Central memory CD8-positive, alpha-beta T cell (primary cell): Measurements from ENCODE around the gene ZDHHC9.
A peak's percentile ranks its signal among the peaks of the same experiment; 100 is the strongest.

Source experiments
- ATAC-seq: fragments of 150-1000 bp; cut with Tn5 transposase; replicated peaks from 2 replicates; pipeline ENCODE4 v1.10.0; 2022; ENCODE audit warnings: mild to moderate bottlenecking, moderate FRiP score, moderate number of reproducible peaks; ENCODE audit not compliant: poor library complexity, severe bottlenecking; ENCODE audit errors: extremely low read depth
- DNase-seq, 2 donors: peaks; one replicate each; pipeline ENCODE4 v3.0.0; 2021; ENCODE audit warnings: low spot score in 2 of 2
- H3K27ac Mint-ChIP-seq: one replicate; pipeline ENCODE4 v1.8.0; 2022; ENCODE audit warnings: low read depth, mild to moderate bottlenecking, moderate library complexity, mixed read lengths
- H3K27me3 Mint-ChIP-seq: one replicate; pipeline ENCODE4 v1.8.0; 2022; ENCODE audit warnings: mixed read lengths
- H3K36me3 Mint-ChIP-seq: one replicate; pipeline ENCODE4 v1.8.0; 2022; ENCODE audit warnings: mild to moderate bottlenecking, moderate library complexity, mixed read lengths; ENCODE audit not compliant: insufficient read depth
- H3K4me1 Mint-ChIP-seq: one replicate; pipeline ENCODE4 v1.8.0; 2022; ENCODE audit warnings: mixed read lengths
- H3K4me3 Mint-ChIP-seq: one replicate; pipeline ENCODE4 v1.8.0; 2022; ENCODE audit warnings: mild to moderate bottlenecking, moderate library complexity, mixed read lengths
- H3K9me3 Mint-ChIP-seq: one replicate; pipeline ENCODE4 v1.8.0; 2022; ENCODE audit warnings: mixed read lengths

ZDHHC9 gene

GRCh38 chrX:129780441-129781105 is 63.1 kb downstream of the ZDHHC9 start:
- Mint-ChIP-seq H3K27me3 (no peaks in the 10 kb centered on the region), H3K4me3 (peak overlapping the region; percentile 91), H3K4me1 (peaks cover 47% of the 10 kb centered on the region), H3K9me3 (no peaks in the 10 kb centered on the region), H3K27ac (peak overlapping the region; percentile 80), H3K36me3 (peaks cover 42% of the 10 kb centered on the region)
- ATAC-seq = no peak
- DNase-seq = no peak

GRCh38 chrX:129779747-129780146 is 63.9 kb downstream of the ZDHHC9 start, which contains the start of gene SASH3:
Gene SASH3 (plus strand): TSS chrX:129779949. CDS start chrX:129780098, 149 bp downstream.
- peaks cover 50% of the 10 kb centered on the region for H3K4me1 Mint-ChIP-seq
- DNase-seq = peak in 1 of 2 donors; percentile 54
- H3K27ac Mint-ChIP-seq = peak within 1 kb of the TSS; percentile 80
- H3K4me3 Mint-ChIP-seq = peak within 1 kb of the TSS; percentile 91
- H3K27me3 Mint-ChIP-seq = no peaks in the 10 kb centered on the region
- peak; percentile 7 for ATAC-seq
- peaks cover 35% of the 10 kb centered on the region for H3K36me3 Mint-ChIP-seq
- no peaks in the 10 kb centered on the region for H3K9me3 Mint-ChIP-seq

GRCh38 chrX:129779086-129779672 is 64.5 kb downstream of the ZDHHC9 start:
- no peak for ATAC-seq
- Mint-ChIP-seq H3K27ac (peak overlapping the region; percentile 80), H3K27me3 (no peaks in the 10 kb centered on the region), H3K4me3 (peak overlapping the region; percentile 91), H3K9me3 (no peaks in the 10 kb centered on the region), H3K36me3 (peaks cover 34% of the 10 kb centered on the region), H3K4me1 (peaks cover 49% of the 10 kb centered on the region)
- DNase-seq = no peak

GRCh38 chrX:129777218-129778030 is 66.3 kb downstream of the ZDHHC9 start:
- Mint-ChIP-seq H3K4me3 (peak overlapping the region; percentile 91), H3K4me1 (peaks cover 40% of the 10 kb centered on the region), H3K27me3 (no peaks in the 10 kb centered on the region), H3K36me3 (peaks cover 20% of the 10 kb centered on the region), H3K27ac (peak overlapping the region; percentile 94), H3K9me3 (no peaks in the 10 kb centered on the region)
- DNase-seq (peak; percentile 41 to 59), ATAC-seq (peak; percentile 19)

- no peaks in the 10 kb centered on the region for H3K27me3 Mint-ChIP-seq
- ATAC-seq (no peak), DNase-seq (no peak)
- H3K27ac Mint-ChIP-seq = peak overlapping the region; percentile 93
- H3K9me3 Mint-ChIP-seq = no peaks in the 10 kb centered on the region
- H3K4me1 Mint-ChIP-seq = peaks cover 53% of the 10 kb centered on the region
- peak overlapping the region; percentile 41 for H3K4me3 Mint-ChIP-seq
- H3K36me3 Mint-ChIP-seq = peaks cover 12% of the 10 kb centered on the region
Measured at GRCh38 chrX:129773649-129774458, 69.8 kb downstream of the ZDHHC9 start.

GRCh38 chrX:129772796-129773431 is 70.8 kb downstream of the ZDHHC9 start:
- peak; percentile 11 for ATAC-seq
- H3K4me1 Mint-ChIP-seq = peaks cover 55% of the 10 kb centered on the region
- DNase-seq = peak in 1 of 2 donors; percentile 32
- no peaks in the 10 kb centered on the region for H3K9me3 Mint-ChIP-seq
- H3K36me3 Mint-ChIP-seq = peaks cover 12% of the 10 kb centered on the region
- H3K4me3 Mint-ChIP-seq = peak overlapping the region; percentile 51
- H3K27me3 Mint-ChIP-seq = no peaks in the 10 kb centered on the region
- peak overlapping the region; percentile 93 for H3K27ac Mint-ChIP-seq

DNA sequence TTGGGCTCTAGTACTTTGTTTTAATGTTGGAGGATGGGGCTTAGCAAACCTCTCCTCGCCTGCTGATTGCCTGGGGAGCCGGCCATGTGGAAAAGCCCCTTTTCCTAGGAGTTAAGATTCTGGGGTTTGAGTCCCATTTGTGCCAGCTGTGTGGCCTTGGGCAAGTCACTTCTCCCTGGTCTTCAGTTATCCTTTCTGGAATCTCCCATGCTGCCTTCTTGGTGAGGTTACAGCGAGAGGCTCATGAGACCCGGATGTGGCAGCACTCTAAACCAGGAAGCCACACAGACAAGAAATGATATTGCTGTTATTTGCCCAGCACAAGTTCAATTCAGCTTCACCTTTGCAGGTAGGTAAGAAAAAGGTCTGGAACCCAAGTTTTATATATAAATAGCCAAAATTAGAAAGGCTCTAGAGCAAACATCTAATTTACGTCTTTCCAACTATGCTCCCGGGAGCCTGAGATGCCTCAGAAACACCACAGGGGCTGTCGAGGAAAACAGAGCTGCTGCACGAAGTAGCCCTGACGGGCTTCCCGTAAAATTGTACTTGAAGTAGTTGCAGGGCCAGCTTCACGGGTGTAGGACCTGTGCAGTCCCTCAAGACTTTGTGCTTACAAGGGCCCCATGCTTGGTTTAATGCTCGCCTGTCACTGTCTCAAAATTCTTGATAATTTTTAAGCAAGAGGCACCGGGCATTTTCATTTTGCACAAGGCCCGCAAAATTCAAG is 72.3 kb downstream of the ZDHHC9 start:
- H3K9me3 Mint-ChIP-seq = no peaks in the 10 kb centered on the region
- DNase-seq = no peak
- H3K27ac Mint-ChIP-seq = peak overlapping the region; percentile 70
- H3K4me1 Mint-ChIP-seq = peaks cover 53% of the 10 kb centered on the region
- ATAC-seq = no peak
- H3K36me3 Mint-ChIP-seq = peaks cover 14% of the 10 kb centered on the region
- H3K27me3 Mint-ChIP-seq = no peaks in the 10 kb centered on the region
- no peak overlapping the region for H3K4me3 Mint-ChIP-seq

- Mint-ChIP-seq H3K27ac (peak overlapping the region; percentile 68), H3K27me3 (no peaks in the 10 kb centered on the region), H3K4me3 (peak overlapping the region; percentile 47), H3K4me1 (peaks cover 49% of the 10 kb centered on the region), H3K9me3 (no peaks in the 10 kb centered on the region), H3K36me3 (peaks cover 14% of the 10 kb centered on the region)
- peak; percentile 80 for ATAC-seq
- peak in 1 of 2 donors; percentile 54 for DNase-seq
Measured at GRCh38 chrX:129769467-129770154, 74.1 kb downstream of the ZDHHC9 start.

- DNase-seq = no peak
- ATAC-seq = no peak
- H3K9me3 Mint-ChIP-seq = no peaks in the 10 kb centered on the region
Measured at GRCh38 chrX:129768586-129769466, 74.9 kb downstream of the ZDHHC9 start.

GRCh38 chrX:129768186-129768585 is 75.5 kb downstream of the ZDHHC9 start:
- Mint-ChIP-seq H3K36me3 (peaks cover 11% of the 10 kb centered on the region), H3K27ac (peak overlapping the region; percentile 68), H3K27me3 (no peaks in the 10 kb centered on the region), H3K4me3 (peak overlapping the region; percentile 29), H3K4me1 (peaks cover 48% of the 10 kb centered on the region), H3K9me3 (no peaks in the 10 kb centered on the region)
- ATAC-seq (no peak), DNase-seq (no peak)

More at GRCh38 chrX:129768586-129769466, 74.9 kb downstream of the ZDHHC9 start:
- Mint-ChIP-seq H3K4me3 (peak overlapping the region; percentile 47), H3K27ac (peak overlapping the region; percentile 68), H3K27me3 (no peaks in the 10 kb centered on the region), H3K36me3 (peaks cover 11% of the 10 kb centered on the region), H3K4me1 (peaks cover 49% of the 10 kb centered on the region)
